GM19099 (cell line): Measurements from ENCODE around the gene RTTN.

Experiments
- POLR2A ChIP-seq: IDR thresholded peaks from 3 replicates; pipeline ENCODE4 v1.6.1; 2011; ENCODE audit warnings: low read depth; ENCODE audit not compliant: insufficient read length; ENCODE audit errors: extremely low read depth

RTTN gene

DNA sequence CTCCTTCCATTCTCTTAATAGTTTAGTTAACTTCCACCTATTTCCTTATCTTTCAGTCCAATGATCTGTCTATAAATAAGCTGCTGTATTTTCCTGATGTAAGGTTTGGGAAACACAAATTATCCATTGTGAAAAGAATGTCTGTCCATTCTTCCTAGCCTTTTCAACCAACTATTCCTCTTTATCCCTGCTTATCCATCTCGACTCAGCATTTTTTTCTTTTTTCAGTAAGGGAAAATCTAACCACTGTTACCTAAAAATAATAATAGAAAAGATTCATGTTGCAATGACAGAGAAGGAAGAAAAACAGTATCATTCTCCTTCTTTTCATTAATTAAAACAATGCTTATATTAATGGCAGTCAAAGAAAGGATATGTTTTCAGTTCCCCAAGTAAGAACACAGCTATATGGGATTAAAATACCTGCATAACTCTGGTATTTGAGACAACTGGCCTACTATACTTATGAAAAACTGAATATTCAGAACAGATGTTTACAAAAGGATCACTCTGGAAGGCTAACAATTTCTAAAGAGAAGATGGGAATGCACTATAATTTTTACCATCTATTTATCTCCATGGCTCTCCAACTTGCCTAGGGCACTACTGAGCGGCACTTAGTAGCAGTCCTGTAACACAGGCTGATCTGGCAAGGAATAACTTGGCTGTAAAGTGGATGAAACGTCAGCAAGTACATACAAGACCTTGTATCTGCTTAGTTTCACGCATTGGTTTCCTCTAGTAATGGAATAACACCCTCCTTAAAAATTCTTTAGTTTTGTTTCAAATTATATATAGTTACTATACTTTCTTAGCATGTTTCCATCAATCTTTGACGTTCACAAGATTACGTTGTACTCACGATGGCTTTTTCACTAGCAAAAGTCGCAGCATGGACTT lies 57.2 kb downstream of the RTTN start:
- TF ChIP-seq POLR2A, result no peak

DNA sequence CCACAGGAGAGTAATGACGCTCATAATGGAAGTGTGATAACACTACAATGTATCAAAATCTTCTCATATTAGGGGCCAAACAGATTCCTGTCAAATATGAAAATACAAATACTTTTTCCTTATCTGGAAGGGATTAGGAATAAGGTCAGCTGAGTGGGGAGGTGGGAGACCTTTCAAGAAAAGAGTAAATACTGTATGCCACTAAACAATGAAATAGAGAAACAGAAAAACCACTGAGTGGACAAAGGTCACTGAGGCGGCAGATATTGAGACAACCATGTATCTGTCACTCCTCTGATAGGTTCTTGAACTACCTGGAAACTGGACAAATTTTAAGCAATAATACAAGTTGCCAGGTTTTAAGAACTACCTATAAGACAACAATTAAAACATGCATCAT lies 59.3 kb downstream of the RTTN start:
- TF ChIP-seq POLR2A, result no peak

DNA sequence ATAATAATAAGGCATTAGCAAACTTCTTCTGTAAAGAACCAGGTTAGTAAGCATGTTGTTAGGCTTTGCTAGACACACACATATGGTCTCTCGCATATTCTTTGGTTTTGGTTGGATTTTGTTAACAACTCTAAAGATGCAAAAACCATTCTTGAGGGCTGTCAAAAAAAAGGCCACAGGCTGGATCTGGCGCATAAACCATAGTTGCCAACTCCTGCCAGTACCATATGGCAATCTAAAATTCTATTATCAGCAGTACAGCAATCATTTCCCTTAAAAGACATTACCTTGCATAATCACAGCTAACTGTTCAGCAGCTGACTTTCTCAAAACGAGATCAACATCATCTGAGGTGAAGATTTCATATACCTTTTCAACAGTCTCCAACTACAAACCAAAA lies 63.5 kb downstream of the RTTN start:
- TF ChIP-seq POLR2A, result no peak

DNA sequence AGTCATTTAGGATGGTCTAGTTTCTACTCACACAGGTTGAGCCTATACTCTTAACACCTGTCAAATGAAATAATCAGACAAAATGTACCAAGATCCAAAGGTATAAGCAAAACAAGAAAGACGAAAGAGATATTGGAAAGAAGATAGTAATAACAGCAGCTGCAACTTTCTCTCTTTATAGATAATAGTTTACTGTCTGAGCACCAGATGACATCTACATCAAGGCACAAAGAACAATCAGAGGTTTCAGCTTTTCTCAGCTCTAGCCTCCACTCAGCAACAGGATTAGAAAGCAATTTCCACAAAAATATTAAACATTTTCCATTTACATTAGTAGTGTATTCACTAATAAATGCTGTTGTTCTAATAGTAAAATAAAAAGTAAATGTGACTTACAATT lies 66.3 kb downstream of the RTTN start:
- no peak for TF ChIP-seq POLR2A

DNA sequence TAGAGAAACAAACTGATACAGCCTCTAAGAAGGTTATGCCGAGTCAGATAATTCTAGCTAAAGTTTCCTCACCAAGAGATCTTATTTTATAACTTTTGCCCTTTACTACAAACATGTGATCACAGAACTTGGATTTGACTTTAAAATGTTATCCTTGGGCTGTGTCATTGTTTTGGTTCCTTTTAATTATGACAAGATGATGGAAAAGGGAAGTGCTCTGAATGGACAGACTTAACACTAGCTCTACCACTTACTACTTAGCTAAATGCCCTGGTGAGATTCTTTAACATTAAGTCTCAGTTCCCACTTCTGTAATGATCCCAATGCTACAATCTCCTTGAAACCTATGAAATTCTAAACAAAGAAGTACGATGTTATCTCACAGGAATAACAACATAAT lies 69.9 kb downstream of the RTTN start:
- no peak for TF ChIP-seq POLR2A

DNA sequence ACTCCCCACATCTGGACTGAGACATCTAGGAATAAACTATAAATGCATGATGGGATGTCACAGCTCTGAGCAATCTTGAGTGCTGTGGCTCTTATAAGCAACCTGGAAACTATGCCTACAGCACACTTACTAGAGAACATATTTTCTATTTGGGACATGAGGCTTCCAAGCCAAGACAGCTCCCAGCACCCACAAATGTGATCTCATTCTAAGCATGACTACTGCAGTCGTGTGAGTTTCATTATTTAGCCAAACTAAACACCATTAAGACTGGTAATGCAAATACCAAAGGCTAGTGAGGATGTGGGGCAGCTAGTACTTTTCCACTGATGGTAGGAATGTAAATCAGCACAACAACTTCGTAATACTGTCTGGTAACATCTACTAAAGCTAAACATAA lies 72.5 kb downstream of the RTTN start:
- no peak for TF ChIP-seq POLR2A

DNA sequence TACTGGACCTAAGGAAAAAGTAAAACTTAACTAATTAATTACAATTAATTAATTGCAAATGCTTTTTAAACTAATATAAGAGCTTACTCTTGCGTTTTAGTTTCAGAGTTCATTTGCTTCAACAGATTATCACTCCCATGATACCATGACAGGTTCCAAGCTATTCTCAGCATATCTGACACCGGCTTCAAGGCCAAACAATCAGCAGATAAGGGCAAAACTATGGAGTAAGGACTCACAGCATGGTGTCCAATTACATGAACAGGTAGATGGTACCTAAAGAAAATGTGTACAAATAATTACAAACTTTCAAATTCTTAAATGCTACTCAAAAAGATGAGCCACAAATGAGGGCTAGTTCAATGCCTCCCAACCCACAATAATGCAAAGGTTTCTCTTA lies 77.2 kb downstream of the RTTN start:
- TF ChIP-seq POLR2A, result no peak

DNA sequence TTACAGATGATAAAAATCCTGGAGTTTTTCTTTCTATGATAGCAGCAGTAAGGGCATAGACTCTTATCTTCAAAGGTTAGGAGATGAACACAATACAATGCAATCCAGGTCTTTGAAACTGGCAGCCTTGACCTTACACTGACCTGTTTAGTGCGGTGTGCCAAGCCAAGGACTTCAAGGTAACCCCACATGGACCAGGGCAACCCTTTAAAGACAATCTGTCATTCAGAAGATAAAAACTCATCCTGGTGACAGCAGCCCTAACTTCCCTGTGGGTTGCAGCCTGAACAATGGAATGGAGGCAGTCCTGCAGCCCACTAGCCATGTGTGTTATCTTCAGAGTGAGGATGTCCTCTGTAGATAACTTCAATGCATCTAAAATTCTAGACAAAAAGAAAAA lies 78.1 kb downstream of the RTTN start:
- TF ChIP-seq POLR2A, result no peak

DNA sequence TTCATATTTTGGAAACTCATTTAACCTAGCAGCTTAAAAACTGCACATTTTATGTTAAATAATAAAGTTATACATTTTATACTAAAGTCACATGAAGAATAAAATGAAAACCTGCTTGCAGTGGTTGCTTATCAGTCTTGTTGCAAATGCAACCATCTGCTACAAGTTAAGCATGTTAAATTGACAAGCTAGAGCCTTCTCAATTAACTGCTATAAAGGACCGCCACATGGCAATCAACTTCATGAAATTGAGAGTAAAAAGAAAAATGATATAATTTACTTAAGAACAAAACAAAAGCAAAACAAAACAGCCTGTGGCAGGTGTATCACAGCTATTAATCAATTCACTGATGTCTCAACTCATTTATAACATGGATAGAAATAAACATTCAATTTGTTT lies 78.7 kb downstream of the RTTN start:
- TF ChIP-seq POLR2A, result no peak

DNA sequence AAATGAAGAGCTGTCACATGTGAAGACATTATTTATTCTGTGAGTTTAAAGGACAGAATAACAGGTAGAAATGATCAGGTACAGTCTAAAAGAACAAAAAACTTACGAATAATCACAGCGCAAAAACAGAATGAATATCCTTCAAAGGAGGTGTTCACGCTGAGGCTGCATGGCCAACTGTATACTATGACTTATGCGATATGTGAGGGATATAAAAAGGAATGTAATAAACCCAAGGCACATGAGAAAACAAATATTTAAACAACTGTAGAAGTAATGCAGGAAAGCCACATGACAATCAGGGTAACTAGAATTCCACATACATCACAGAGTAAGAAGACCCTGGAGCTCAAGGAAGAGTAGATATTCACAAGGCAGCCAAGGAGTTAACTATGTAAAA lies 81.3 kb downstream of the RTTN start:
- TF ChIP-seq POLR2A, result no peak

DNA sequence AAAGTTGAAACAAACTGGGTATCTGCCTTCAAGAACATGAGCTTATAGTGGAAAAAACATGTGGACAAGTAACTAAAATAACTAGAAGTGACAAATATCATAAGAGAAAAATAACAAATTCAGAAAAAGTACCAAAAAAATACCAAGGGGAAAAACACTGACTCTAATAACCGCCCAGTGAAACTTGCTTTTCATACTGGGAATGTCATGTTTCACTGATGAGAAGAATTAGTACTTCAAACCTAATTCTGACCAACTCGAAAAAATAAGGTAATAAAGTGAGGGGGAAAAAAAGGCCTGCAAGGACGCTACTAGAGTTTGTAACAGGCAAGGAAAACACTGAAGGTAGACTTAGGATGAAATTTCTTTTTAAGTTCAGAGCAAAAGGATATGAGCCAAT lies 83.6 kb downstream of the RTTN start:
- TF ChIP-seq POLR2A, result no peak

DNA sequence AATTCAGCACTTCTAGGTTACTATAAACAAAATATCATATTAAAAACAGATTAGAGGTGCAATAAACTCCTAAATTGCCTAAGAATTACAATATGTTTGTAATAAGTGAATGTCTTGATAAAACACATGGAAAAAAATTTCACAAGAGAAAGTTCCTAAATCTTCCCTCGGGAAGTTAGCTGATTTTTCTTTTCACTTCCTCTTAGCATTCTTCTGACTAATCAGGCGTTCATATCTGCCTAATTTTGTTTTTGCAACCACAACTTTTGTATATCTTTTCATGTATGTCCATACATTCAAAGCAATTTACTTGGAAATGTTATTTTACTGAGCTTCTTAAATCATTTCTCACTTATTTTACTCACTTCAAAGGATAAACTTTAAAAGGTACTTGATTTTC lies 88.5 kb downstream of the RTTN start:
- TF ChIP-seq POLR2A, result no peak

DNA sequence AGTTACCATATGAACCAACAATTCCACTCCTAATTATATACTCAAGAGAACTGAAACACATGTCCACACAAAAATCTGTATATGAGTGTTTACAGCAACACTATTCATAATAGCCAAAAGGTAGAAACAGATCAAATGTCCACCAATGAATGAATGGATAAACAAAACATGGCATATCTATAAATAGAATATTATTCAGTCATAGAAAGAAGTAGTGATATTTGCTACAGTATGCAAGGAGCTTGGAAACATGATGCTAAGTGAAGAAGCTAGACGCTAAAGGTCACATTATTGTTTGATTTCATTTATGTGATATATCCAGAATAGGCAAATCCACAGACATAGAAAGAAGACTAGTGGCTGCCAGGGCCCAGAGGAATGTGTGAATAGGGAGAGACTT lies 92.0 kb downstream of the RTTN start:
- no peak for TF ChIP-seq POLR2A

DNA sequence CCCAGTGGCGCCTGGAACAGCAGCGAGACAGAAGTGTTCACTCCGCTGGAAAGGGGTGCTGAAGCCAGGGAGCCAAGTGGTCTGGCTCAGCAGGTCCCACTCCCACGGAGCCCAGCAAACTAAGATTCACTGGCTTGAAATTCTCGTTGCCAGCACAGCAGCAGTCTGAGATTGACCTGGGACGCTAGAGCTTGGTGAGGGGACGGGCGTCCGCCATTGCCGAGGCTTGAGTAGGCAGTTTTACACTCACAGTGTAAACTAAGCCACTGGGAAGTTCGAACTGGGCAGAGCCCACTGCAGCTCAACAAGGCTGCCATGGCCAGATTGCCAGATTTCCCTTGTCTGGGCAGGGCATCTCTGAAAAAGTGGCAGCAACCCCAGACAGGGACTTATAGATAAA lies 94.8 kb downstream of the RTTN start:
- no peak for TF ChIP-seq POLR2A

DNA sequence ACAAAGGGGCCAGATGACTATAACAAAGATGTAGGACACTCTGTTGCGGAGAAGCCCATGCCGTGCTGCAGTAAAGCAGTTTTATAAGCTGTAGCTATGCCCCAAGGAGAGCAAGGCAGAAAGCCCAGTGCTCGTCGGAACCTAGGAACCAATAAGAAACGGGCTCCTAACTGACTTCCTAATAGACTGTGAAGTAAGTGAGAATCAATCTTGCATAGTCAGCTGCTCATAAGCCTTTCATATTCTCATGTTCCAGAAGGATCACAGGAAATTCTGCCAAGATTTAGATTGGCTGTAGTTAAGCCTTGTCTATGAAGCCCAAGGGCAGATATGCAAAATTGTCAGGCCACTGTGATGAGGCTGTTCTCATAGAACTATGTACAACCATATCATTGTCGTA lies 98.4 kb downstream of the RTTN start:
- no peak for TF ChIP-seq POLR2A

DNA sequence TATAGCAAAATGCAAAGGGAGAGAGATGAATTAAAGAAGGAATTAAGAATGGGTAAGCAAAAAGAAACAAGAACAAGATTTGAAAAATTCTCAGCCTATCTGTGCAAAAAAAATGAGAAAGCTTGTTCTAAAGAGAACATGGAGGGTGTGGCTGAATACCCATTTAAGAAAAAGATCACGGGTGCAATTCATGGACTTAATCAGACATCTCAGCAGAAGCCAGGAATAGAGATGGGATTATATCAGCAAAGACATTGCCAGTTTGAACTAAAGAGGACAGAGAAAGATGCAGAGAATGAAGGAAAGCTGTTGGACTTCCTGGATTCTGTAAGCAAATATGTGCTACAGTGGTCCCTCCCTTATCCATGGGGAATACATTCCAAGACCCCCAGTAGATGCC lies 115.6 kb downstream of the RTTN start:
- no peak for TF ChIP-seq POLR2A

DNA sequence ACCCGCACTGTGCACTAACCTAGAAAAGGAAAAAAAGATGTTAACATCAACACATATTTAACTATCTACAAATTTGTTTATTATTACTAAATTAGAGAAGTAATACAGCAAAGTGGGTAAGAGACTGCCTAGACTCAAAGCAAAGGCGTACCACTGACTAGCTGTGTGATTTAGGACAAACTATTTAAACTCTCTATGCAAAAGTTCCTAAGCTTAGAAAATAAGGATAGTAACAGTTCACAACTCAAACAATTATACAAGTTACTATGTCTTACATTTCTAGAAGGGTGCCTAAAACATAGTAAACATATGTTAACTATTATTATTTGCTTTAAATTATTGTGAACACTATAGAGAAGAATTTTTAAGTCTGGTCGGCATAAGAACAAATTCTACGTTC lies 119.4 kb downstream of the RTTN start:
- TF ChIP-seq POLR2A, result no peak
